GM20000 (cell line): ENCODE measurements around the gene CYP26A1.

ENCODE experiments used
- DNase-seq: peaks from one replicate; pipeline ENCODE4 v3.0.0; 2012; ENCODE audit warnings: low spot score
- TF ChIP-seq, protein P1 (sequence below): IDR thresholded peaks from 2 replicates; pipeline ENCODE4 v1.5.1; 2012; ENCODE audit warnings: mild to moderate bottlenecking, control low read depth; ENCODE audit errors: extremely low read depth, missing control alignments

Gene CYP26A1

GRCh38 chr10:93061594-93062513 lies 11.8 kb upstream of the CYP26A1 start:
- DNase-seq: peak; percentile 51
- TF ChIP-seq, protein P1, sequence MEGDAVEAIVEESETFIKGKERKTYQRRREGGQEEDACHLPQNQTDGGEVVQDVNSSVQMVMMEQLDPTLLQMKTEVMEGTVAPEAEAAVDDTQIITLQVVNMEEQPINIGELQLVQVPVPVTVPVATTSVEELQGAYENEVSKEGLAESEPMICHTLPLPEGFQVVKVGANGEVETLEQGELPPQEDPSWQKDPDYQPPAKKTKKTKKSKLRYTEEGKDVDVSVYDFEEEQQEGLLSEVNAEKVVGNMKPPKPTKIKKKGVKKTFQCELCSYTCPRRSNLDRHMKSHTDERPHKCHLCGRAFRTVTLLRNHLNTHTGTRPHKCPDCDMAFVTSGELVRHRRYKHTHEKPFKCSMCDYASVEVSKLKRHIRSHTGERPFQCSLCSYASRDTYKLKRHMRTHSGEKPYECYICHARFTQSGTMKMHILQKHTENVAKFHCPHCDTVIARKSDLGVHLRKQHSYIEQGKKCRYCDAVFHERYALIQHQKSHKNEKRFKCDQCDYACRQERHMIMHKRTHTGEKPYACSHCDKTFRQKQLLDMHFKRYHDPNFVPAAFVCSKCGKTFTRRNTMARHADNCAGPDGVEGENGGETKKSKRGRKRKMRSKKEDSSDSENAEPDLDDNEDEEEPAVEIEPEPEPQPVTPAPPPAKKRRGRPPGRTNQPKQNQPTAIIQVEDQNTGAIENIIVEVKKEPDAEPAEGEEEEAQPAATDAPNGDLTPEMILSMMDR: no peak

DNA sequence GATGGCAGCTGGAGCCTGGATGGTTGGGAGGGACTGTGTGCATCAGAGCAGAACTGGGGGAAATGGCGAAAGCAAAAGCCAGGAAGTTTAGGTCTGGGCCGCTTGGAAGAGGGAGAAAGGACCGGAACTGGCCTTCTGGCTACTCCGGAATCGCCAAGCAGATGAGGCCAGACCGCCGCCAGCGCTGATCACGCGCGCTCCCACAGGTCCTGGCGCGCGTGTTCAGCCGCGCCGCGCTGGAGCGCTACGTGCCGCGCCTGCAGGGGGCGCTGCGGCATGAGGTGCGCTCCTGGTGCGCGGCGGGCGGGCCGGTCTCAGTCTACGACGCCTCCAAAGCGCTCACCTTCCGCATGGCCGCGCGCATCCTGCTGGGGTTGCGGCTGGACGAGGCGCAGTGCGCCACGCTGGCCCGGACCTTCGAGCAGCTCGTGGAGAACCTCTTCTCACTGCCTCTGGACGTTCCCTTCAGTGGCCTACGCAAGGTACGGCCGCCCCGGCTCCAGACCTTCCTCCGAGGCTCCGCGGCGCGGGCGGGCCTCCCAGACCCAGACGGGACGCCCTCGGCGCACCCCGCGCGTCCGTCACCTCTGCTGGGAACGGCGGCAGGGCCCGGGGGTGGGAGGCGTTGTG lies 11.1 kb upstream of the CYP26A1 start:
- peak; percentile 84 for DNase-seq

GRCh38 chr10:93063144-93063976 lies 10.3 kb upstream of the CYP26A1 start:
- peak; percentile 47 for DNase-seq
- TF ChIP-seq, protein P1: no peak

More for the DNA sequence above, 11.1 kb upstream of the CYP26A1 start:
- TF ChIP-seq, protein P1: peak; percentile 56

DNA sequence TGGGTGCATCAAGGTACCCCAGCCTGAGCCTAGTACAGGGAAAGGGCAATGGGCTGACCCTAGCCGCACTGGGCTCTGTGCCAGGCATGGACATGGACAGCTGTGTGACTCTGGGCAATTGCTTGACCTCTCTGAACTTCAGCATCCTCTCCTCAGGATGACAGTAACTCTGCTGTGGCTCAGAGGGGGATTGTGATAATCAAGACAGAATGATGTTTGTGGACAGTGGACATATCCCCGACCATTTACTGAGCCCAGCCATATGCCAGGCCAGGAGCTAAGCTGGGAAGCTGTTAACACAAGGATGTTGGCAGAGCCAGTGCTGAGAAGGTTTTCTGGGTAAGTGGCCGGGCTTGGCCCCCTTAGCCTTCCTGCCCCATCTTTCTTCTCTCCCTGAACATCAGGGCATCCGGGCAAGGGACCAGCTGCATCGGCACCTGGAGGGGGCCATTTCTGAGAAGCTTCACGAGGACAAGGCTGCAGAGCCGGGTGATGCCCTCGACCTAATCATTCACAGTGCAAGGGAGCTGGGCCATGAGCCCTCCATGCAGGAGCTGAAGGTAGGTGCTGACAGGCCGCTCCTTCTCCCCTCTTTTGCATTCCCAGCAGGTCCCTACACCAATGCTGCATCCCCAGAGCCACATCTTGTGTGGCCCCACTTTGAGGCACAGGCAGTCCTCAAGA lies 9.6 kb upstream of the CYP26A1 start:
- TF ChIP-seq, protein P1: no peak
- DNase-seq: peak; percentile 33

GRCh38 chr10:93064874-93065660 lies 8.6 kb upstream of the CYP26A1 start:
- no peak for DNase-seq

More at GRCh38 chr10:93064874-93065660, 8.6 kb upstream of the CYP26A1 start:
- TF ChIP-seq, protein P1: no peak
